Activated CD4-positive, CD25-positive, alpha-beta regulatory T cell treated with anti-CD3 and anti-CD28 coated beads, Interleukin-2, amount 50 U/mL, for 16 hours (primary cell): ENCODE data around the gene SELPLG.

ENCODE experiments used
- DNase-seq: peaks from one replicate; pipeline ENCODE4 v3.0.0-alpha.2; 2020; ENCODE audit warnings: low read depth, low spot score

SELPLG gene

DNA sequence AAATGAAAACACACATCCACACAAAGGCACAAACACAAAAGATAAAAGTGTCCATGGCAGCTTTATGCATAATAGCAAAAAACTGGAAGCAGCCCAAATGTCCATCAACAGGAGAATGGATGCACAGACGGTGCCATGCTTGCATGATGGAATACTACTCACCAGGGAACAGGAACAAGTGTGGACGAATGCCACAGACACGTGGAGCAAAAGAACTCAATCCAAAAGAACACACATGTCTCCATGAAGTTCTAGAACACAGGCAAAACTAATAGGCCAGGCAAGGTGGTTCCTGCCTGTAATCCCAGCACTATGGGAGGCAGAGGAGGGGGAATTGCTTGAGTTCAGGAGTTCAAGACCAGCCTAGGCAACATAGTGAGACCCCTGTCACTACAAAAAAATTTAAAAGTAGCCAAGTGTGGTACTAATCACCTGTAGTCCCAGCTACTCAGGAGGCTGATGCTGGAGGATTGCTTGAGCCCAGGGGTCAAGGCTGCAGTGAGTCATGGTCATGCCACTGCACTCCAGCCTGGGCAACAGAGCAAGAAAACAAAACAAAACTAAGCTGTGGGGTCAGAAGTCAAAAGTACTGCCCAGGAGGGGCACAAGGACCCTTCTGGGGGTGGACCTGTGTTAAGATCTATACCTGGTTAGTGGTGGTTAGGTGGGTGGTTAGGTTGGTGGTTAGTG is 28.5 kb downstream of the SELPLG start:
- no peak for DNase-seq

DNA sequence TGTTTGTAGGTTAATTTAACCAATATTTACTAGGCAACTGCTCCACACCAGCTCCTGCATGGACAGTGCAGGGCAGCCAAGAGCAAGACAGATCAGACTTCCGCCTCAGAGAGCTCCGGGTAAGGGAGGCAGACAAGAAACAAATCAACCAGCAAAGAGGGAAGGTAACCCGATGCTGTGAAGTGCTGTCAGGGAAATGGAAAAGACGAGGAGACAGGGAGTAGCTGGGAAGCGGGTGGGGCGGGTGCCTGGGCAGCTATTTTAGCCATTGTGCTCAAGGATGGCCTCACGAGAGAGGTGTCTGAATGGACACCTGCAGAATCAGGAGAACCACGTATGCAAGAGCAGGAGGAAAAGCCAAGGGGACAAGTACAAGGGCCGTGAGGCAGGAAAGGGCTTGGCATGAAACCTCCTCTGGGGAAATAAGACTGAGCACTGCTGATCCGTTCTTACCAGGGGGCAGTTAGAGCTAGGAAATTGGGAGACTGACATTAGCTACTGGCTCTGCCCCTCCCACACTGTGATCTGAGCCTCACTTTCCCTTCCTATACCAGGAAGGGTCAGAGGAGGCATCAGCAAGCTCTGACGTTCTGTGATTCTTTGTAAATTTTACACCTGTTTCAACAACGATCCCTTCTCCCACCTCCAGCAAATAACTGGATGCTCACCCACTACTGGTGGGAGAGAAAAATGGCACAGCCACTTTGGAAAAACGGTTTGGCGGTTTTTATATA is 29.3 kb downstream of the SELPLG start:
- DNase-seq, result no peak

DNA sequence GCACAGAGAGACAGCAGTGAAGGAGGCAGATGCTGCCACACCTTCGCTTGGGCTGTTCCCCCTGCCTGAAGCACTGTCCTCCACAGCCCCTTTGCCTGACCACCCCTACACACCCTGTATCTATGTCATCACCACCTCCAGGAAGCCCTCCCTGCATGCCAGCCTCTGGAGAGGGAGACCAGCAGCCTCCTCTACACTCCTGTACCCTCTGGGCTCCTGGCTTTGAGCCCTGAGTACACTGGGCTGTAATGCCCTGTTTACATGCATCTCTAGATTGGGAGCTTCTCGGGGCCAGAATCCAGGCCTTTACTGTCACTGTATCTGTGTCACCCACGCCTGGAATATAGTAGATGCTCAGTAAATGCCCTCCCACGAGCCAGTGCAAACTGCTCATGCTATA is 30.0 kb downstream of the SELPLG start:
- DNase-seq, result no peak

DNA sequence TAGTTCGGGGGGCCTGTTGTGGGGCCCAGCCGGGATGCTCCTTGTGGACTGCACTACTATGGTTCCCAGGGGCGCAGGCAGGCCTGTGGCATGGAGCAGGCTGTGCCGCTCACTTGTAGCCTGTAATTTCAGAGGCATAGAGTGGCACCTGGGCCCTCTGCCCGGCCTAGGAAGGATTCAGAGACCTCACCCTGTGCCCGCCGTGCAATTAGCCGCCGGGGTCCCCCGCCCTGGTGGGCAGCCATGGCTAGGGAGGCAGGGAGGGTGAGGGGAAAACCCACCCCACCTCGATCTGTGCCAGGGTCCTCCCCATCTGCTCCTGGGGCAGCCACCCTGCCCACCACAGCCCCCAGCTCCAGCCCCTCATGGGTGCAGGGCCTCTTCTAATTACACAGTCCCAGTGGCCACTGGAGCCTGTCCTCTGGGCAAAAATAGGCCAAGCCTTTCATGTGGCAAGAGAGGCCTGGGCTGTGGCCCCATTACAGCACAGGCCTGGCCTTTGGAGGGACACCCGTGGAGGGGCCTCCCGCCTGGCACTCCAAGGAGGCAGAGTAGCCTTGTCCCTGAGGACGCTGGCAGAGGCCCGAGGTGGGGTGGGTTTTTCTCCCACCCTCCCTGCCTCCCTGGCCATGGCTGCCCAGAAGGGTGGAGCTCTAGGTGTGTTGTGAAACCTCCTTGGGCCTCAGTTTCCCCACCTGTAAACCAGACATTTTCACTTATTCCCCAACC is 30.6 kb downstream of the SELPLG start:
- DNase-seq, result no peak

DNA sequence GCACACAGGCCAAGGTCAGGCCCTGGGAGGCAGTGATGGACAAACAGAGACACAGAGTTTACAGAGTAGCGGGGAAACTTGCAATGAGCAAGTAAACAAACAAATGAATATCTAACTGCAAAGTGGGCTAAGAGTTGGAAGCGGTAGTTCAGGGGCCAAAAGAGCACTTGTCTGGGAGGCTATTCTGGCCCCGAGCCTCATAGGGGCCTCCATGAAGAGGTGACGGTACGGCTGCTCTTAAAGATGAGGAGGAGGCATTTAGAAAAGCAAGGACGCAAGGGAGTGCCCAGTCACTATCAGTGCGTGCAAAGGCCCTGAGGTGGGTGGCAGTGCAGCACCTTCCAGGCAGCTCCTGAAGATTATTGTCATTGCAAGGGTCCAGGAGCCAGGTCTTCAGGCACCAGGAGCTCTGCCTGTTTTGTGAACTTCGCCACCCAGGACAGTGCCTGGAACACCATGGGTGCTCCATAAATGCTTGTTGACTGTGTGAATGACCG is 31.4 kb downstream of the SELPLG start:
- DNase-seq, result no peak

DNA sequence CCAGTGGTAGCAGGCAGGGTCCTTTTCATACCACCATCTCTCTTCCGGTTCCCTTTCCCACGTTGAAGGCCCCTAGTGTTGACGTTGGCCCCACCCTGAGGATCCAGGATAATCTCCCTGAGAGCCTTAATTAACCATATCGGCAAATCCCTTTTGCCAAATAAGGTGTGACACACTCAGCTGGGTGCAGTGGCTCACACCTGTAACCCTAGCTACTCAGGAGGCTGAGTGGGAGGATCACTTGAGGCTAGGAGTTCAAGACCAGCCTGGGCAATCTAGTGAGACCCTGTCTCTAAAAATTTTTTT is 33.0 kb downstream of the SELPLG start:
- no peak for DNase-seq

DNA sequence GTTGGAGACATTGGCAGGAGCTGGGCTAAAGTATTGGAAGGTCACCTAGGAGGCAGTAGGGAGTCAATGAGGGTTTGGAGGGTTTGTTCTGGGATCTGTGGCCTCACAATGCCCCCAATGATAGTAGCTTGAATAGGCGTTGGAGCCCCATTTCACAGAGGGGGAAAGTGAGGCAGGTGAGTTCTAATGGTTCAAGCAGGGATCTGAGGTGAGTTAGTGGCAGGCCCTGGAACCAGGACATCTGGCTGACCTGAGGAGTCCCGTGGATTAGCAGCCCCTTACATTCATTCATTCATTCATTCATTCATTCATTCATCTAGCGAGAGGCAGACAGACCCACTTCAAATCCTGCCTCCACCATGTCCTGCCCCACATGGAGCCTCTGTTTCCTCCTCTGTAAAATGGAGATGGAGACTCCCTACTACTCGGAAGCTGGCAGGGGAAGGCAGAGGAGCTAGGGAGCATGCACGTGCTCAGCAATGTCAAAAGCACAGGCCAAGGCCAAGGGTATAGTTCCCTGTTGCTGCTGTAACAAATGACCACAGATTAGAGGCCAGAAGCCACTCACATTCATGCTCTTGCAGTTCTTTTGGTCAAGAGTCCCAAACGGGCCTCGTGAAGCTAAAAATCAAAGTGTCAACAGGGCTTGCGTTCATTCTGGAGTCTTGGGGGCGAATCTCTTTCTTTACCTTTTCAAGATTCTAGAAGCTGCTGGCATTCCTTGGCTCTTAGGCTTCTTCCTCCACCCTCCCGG is 33.6 kb downstream of the SELPLG start:
- DNase-seq, result no peak

DNA sequence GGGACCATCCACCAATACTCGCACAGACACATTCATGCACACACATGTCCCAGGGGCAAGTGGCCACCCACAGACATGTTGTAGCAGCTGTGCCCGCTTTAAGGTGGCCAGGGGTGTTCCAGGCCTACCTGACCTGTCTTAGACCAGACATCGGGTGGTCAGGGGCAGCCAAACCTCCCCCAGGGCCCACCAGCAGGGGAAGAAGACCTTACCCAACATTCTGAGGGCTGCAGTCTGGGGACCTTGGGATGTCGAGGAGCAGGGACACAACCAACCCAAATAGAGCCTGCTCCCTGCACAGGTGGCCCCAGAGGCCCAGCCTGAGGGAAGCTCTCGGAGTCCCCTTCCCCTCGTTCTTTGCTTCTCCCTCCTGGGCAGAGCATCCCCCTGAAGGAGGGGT is 34.2 kb downstream of the SELPLG start:
- no peak for DNase-seq

DNA sequence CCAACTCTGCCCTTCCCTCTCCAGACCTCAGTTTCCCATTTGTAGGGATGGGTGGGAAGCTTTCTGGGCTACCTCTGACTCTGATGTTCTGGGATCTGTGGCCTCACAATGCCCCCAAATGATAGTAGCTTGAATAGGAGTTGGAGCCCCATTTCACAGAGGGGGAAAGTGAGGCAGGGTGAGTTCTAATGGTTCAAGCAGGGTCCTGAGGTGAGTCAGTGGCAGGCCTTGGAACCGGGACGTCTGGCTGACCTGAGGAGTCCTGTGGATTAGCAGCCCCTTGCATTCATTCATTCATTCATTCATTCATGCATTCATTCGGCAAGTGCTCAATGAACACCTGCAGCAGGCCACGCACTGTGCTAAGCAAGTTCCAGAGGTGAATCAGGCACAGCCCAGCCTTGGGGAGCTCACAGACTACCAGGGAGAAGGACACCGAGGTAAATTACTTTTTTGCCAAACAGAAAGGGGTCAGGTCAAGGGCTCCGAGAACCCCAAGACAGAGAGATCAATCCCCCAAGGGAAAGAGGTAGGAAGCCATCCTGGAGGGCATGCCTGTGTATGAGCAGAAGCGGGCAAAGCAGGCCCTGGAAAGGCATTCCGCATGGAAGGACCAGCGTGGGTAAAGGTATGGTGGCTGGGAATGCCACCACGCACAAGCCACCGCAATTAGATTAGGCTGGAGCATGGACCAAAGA is 35.0 kb downstream of the SELPLG start:
- DNase-seq, result no peak

DNA sequence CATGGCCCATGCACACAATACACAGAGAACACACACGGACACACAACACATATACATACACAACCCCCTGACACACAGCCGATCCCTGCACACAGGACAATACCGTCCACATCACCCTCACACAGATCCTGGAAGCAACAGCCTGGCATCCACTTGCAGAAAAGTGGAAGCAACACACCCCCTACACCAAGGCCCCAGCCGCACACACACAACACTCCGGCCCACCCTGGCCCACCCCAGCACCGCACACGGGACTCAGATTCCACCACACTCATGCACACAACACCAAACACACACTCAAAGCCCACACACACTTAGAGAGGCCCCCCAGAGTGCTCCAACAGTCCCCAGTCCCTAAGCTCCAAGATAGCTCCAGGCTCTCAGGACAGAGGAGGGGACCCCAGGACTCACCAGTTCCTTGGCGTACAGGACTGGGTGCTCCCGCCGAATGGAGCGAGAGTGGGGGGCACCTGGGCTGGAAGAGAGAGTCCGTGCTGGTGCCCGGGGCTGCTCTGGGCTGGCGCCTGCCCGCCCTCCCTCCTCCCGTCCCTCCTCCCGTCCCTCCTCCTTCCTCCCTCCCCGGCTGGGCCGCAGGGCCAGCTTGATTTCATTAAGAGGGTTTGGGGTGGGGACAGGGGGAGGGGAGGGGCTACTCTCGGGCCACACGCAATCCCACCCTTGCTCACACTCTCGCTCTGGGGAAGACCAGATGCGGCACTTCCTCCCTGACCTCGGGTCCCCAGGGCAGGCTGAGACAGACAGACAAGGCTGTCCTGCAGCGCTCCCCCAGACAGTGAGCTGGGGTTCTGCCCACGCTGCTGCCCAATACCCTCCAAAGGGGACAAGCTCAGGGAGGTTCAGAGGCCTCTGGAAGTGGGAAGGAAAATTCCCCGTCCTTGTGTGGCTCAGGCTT is 35.9 kb downstream of the SELPLG start, which contains the start of gene TMEM119:
TMEM119 (minus strand) TSS at position 526 of the 913 bp plus-strand sequence. CDS start 5,701 bp downstream, outside the sequence.
- no peak for DNase-seq

DNA sequence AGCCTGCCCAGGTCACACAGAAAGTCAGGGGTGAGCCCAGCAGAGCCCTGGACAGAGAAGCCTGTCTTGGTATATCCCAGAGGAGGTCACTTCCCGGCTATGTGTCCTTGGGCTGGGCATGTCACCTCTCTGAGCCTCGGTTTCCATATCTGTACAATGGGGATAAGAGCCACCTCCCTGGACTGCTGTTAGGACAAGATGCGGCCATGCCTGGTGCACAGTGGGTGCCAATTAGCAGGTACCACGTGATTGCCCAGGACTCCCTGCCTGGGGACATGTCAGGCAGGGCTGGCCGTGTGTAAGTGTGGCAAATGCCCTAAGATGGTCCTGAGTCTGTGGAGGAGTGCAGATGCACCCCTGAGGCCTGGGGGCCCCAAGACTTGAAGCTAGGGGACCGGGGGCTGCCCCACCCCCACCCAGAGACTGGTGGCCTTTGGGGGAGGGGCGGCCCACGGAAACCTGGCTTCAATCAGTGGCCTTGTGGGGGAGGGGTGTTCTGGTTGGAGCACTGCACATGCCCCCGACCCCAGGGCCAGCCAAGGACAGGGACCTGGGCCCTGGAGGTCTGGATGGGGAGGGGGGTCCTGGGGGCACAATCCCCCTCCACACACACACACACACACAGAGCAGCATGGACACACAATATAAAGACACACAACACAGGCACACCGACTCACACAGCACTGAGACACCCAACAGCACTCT is 36.7 kb downstream of the SELPLG start:
- no peak for DNase-seq

DNA sequence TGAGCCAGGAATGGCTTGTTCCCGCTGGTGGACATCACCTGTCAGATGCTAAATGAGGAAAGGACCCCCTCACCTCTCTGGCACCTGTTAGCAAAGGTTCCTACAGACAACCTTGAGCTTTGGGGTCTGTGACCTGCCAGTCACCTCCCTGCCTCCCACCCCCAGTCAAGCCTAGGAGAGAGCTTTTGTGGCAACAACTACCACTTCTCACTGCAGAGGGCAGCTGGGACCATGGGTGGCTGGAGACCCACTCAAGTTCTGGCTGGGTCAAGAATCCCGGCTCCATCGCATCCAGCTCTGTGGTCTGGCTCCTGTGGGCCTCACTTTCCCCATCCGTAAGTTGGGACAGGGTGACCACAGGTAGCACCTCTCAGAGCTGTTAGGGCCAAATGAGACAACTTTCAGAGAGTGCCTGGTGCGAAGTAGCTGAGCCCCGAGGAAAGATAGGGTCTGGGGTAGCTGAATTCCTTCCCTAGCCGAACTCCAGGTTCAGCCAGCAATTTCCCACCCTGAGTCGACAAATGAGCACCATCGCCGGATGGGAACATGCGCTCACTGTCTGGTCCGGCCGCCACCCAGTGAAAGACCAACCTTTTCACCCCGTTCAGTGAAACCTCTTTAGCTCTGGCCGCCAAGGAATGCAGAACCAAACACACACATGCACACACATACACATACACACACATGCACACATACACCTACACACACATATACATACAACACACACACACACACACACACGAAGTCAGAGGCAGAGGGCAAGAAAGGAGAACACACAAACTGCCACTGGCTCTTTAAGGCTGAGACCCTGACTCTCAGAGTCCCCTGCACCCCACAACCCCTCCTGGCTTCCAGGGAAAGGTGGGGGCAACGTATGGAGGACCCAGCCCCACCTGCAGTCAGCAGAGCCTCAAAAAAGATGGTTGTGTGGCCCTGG is 37.7 kb downstream of the SELPLG start:
- DNase-seq, result no peak

DNA sequence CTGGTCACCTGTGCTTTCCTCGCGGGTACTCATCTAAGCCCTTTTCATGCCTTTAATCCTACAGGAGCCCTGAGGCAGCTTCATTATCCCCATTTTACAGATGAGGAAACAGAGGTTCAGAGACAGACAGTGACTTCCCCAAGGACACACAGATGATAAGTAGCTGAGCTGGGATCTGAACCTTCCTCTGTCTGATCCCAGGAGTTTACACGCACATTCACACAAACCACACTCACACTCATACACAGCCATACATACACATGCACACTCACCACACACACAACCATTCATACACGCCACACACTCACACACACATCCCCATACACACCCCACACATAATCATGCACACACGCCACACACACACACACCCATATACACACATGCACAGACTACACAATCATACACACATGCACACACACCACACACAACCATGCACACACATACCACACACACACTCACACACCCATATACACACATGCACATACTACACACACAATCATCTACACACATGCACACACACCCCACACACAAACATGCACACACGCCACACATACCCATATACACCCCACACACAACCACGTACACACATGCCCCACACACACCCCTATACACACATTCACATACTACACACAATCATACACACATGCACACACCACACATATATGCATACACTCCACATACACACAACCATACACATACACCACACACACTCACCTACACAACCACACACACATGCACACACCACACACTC is 38.6 kb downstream of the SELPLG start:
- DNase-seq, result no peak

DNA sequence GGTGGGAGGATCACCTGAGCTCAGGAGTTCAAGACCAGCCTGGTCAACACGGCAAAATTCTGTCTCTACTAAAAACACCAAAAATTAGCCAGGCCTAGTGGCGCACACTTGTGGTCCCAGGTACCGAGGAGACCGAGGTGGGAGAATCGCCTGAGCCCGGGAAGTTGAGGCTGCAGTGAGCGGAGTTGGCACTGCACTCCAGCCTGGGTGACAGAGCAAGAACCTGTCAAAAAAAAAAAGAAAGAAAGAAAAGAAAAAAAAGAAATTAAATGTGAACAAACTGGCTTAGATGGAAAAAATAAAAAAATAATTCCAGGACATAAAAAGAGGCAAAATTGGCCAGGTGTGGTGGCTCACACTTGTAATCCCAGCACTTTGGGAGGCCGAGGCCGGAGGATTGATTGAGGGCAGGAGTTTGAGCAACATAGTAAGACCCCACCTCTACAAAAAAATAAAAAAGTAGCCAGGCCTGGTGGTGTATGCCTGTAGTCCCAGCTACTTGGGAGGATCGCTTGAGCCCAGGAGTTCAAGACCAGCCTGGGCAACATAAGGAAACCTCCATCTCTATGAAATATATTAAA is 39.3 kb downstream of the SELPLG start:
- DNase-seq, result no peak

DNA sequence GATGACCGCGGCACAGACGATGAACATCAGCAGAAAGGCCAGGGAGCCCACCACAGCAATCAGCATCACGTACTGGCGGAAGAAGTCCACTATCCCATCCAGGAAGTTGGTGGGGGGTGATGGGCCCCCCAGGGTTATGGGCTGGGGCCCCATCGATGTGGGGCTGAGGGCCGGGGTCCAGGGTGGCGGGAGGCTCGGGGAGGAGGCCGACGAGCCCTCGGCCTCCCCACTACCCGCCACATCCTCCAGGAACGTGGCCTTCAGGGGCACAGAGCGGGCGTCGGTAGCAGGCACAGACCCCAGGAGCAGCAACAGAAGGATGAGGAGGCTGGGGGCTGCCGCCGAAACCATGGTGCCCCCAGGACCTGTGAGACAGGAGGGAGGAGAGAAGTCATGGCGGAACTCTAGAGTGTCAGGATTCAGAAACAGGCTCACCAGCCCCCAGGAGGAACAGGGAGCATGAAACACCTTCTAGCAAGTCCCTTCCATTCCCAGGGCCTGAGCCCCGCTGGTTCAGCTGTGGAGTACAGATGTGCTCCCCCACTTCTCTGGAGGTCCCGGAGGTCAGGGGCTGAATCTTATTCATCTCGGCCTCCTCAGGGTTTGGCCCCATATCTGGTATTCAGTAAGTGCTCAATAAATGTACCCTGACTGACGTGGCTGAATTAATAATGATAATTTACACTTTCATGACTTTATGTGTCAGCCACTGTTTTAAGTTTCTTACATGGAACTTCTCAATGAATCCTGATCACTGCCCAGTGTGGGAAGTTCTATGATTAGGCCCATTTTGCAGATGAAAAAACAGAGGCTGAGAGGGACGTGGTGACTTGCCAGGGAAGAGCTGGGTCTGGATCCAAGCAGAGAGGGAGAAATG is 41.4 kb downstream of the SELPLG start:
- no peak for DNase-seq

DNA sequence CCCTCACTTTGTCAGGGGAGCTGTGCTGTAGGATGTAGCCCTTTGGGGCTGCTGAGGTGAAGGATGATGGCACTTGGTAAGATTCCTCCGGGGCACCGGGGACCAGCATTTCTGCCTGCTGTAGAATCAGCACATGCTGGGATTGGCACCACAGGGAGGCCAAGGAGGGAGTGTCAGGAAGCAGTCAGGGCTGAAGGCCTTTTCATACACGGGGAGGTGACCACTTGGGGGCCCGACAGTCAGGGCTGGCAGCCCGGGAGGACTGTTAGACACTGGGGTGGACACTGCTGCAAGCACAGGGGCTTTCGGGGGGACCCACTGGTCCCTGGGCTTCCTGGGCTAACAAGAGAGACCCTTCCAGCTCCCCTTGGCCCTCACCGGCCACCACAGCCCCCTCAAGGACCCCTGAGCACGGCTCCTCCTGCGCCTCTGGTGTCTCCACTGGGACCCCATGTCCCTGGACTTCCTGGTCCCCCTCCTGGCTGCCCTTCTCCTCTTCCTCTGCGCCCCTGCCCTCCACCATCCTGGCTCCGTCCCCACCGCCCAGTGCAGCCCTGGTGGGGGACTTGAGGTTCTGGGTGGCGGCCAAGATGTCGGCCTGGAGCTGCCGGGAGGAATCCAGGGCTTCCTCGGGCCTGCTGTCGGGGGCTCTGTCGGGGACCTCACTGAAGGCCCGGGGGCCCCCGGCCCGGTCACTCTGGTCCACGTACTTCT is 42.3 kb downstream of the SELPLG start:
- no peak for DNase-seq
